Measurements from ENCODE around the gene RFX1.

- TF ChIP-seq POLR2A (IDR thresholded peaks at IDR 0.05): no peak
- TF ChIP-seq, protein P1, sequence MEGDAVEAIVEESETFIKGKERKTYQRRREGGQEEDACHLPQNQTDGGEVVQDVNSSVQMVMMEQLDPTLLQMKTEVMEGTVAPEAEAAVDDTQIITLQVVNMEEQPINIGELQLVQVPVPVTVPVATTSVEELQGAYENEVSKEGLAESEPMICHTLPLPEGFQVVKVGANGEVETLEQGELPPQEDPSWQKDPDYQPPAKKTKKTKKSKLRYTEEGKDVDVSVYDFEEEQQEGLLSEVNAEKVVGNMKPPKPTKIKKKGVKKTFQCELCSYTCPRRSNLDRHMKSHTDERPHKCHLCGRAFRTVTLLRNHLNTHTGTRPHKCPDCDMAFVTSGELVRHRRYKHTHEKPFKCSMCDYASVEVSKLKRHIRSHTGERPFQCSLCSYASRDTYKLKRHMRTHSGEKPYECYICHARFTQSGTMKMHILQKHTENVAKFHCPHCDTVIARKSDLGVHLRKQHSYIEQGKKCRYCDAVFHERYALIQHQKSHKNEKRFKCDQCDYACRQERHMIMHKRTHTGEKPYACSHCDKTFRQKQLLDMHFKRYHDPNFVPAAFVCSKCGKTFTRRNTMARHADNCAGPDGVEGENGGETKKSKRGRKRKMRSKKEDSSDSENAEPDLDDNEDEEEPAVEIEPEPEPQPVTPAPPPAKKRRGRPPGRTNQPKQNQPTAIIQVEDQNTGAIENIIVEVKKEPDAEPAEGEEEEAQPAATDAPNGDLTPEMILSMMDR (IDR thresholded peaks at IDR 0.05): no peak
These were observed 37.1 kb downstream of the RFX1 start for GRCh38 chr19:13968999-13969398.

Data from lower leg skin (tissue), 3 donors.